ENCODE results near the gene SDK2. TPM values are rescaled to one million over a fixed set of nuclear protein-coding genes. Genes with fewer than 3 reads are reported as not detected.

SDK2 gene
- total RNA-seq, 1 donor from 2014 or later, result 31.8 TPM

GRCh38 chr17:73324160-73324475, 320.1 kb downstream of the SDK2 start:
- no peak for DNase-seq (ENCODE audit: low spot score in 2 of 2, unreplicated experiment in 2 of 2)
- H3K4me1 Mint-ChIP-seq, result peaks cover 52% of the 10 kb centered on the region
- peak overlapping the region; percentile 91 for H3K27ac Mint-ChIP-seq
- H3K4me3 Mint-ChIP-seq, result peak overlapping the region; percentile 25
- TF ChIP-seq CTCF (IDR thresholded peaks at IDR 0.05; ENCODE audit: unreplicated experiment), result no peak
- no peaks in the 10 kb centered on the region for H3K9me3 Mint-ChIP-seq
- H3K27me3 Mint-ChIP-seq (ENCODE audit: low read depth), result no peaks in the 10 kb centered on the region
- H3K36me3 Mint-ChIP-seq, result no peaks in the 10 kb centered on the region

GRCh38 chr17:73323409-73324159, 320.7 kb downstream of the SDK2 start:
- H3K4me3 Mint-ChIP-seq, result peak overlapping the region; percentile 25
- no peaks in the 10 kb centered on the region for H3K27me3 Mint-ChIP-seq (ENCODE audit: low read depth)
- peak overlapping the region; percentile 91 for H3K27ac Mint-ChIP-seq
- TF ChIP-seq CTCF (IDR thresholded peaks at IDR 0.05; ENCODE audit: unreplicated experiment), result no peak
- H3K9me3 Mint-ChIP-seq, result no peaks in the 10 kb centered on the region
- DNase-seq (ENCODE audit: low spot score in 2 of 2, unreplicated experiment in 2 of 2), result no peak
- peaks cover 56% of the 10 kb centered on the region for H3K4me1 Mint-ChIP-seq
- H3K36me3 Mint-ChIP-seq, result no peaks in the 10 kb centered on the region

- H3K9me3 Mint-ChIP-seq, result no peaks in the 10 kb centered on the region
- no peaks in the 10 kb centered on the region for H3K27me3 Mint-ChIP-seq (ENCODE audit: low read depth)
- peaks cover 72% of the 10 kb centered on the region for H3K4me1 Mint-ChIP-seq
- no peak overlapping the region for H3K4me3 Mint-ChIP-seq
- H3K27ac Mint-ChIP-seq, result peak overlapping the region; percentile 84
- H3K36me3 Mint-ChIP-seq, result no peaks in the 10 kb centered on the region
- DNase-seq (ENCODE audit: low spot score in 2 of 2, unreplicated experiment in 2 of 2), result no peak
- TF ChIP-seq CTCF (IDR thresholded peaks at IDR 0.05; ENCODE audit: unreplicated experiment), result no peak
Observed at GRCh38 chr17:73320601-73321264, 323.5 kb downstream of the SDK2 start.

GRCh38 chr17:73319766-73320165, 324.5 kb downstream of the SDK2 start:
- H3K27ac Mint-ChIP-seq, result no peak overlapping the region
- H3K4me3 Mint-ChIP-seq, result no peak overlapping the region
- peaks cover 62% of the 10 kb centered on the region for H3K4me1 Mint-ChIP-seq
- no peak for TF ChIP-seq CTCF (IDR thresholded peaks at IDR 0.05; ENCODE audit: unreplicated experiment)
- DNase-seq (ENCODE audit: low spot score in 2 of 2, unreplicated experiment in 2 of 2), result no peak
- H3K36me3 Mint-ChIP-seq, result no peaks in the 10 kb centered on the region
- H3K27me3 Mint-ChIP-seq (ENCODE audit: low read depth), result no peaks in the 10 kb centered on the region
- H3K9me3 Mint-ChIP-seq, result no peaks in the 10 kb centered on the region

GRCh38 chr17:73318836-73319235, 325.4 kb downstream of the SDK2 start:
- TF ChIP-seq CTCF (IDR thresholded peaks at IDR 0.05; ENCODE audit: unreplicated experiment), result no peak
- H3K4me3 Mint-ChIP-seq, result no peak overlapping the region
- DNase-seq (ENCODE audit: low spot score in 2 of 2, unreplicated experiment in 2 of 2), result no peak

More at GRCh38 chr17:73318836-73319235, 325.4 kb downstream of the SDK2 start:
- H3K4me1 Mint-ChIP-seq, result peaks cover 53% of the 10 kb centered on the region
- H3K27me3 Mint-ChIP-seq (ENCODE audit: low read depth), result no peaks in the 10 kb centered on the region
- no peak overlapping the region for H3K27ac Mint-ChIP-seq
- H3K9me3 Mint-ChIP-seq, result no peaks in the 10 kb centered on the region
- no peaks in the 10 kb centered on the region for H3K36me3 Mint-ChIP-seq

All from mesothelial cell of epicardium (in vitro differentiated cells).